Cardiac fibroblast (primary cell): Measurements from ENCODE around the gene EIPR1.
"Not testable (repeated sequence)": the region's sequence is repeated elsewhere in the genome, so short reads cannot be mapped to it uniquely, and the experiment has no call there.

ENCODE experiments used
- DNase-seq, 2 donors: peaks; one replicate each; pipeline versions ENCODE4 v3.0.0 to v3.0.0-alpha.2; 2010; ENCODE audit warnings: low read depth in 2 of 2
- H3K4me3 ChIP-seq, 2 donors: replicated peaks in 1 of 2; 1 replicate in 1 of 2; 2 replicates in 1 of 2; pipeline ENCODE4 v1.5.1; 2011; ENCODE audit warnings: low read depth in 2 of 2, low read length in 2 of 2, mild to moderate bottlenecking in 2 of 2, moderate library complexity in 1 of 2
- TF ChIP-seq, protein P1 (sequence below): IDR thresholded peaks from one replicate; pipeline ENCODE4 v1.5.1; 2011; ENCODE audit warnings: low read depth, mild to moderate bottlenecking, low read length, inconsistent platforms

EIPR1 gene

DNA sequence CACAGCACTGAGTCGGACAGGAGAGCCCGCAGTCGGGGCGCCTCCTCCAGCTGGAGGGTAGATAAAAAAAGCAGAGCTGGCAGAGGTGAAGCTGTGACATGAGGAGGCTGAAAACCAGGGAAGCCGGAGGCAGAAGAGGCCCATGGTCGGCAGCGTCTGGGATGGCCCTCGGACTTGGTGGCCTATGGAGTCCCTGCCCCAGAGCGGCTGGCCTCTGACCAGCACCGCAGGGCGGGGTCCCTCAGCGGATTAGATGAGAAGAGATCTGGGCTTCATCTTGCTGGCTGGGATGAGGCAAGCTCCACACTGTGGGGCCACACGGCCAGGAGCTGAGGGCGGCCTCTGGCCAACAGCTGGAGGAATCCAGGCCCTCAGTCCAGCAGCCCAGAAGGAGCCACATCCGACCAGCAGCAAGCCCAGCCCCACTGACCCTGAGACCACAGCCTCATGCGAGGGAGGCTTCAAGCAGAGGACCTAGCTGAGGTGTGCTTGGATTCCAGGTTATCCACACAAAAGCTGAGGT lies 174.1 kb downstream of the EIPR1 start:
- no peak for DNase-seq
- TF ChIP-seq, protein P1, sequence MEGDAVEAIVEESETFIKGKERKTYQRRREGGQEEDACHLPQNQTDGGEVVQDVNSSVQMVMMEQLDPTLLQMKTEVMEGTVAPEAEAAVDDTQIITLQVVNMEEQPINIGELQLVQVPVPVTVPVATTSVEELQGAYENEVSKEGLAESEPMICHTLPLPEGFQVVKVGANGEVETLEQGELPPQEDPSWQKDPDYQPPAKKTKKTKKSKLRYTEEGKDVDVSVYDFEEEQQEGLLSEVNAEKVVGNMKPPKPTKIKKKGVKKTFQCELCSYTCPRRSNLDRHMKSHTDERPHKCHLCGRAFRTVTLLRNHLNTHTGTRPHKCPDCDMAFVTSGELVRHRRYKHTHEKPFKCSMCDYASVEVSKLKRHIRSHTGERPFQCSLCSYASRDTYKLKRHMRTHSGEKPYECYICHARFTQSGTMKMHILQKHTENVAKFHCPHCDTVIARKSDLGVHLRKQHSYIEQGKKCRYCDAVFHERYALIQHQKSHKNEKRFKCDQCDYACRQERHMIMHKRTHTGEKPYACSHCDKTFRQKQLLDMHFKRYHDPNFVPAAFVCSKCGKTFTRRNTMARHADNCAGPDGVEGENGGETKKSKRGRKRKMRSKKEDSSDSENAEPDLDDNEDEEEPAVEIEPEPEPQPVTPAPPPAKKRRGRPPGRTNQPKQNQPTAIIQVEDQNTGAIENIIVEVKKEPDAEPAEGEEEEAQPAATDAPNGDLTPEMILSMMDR: no peak
- H3K4me3 ChIP-seq: no peak overlapping the region

DNA sequence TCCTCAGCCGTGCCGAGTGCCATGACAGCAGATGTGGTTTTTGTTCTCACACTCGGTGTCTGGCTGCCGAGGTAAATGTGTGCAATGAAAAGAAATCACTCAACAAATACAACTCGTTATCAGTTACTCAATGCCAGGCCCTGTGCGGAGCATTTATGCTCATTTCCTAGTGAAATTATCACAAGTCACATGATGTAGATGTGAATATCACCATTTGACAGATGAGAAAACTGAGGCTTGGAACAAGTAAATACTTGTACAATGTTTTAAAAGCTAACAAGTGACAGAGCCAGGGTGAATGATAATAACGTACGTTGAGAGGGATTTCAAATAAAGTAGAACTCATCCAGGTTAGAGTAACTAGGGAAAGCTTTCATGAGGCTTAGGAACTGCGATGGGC lies 174.7 kb downstream of the EIPR1 start:
- no peak for DNase-seq
- TF ChIP-seq, protein P1: no peak

DNA sequence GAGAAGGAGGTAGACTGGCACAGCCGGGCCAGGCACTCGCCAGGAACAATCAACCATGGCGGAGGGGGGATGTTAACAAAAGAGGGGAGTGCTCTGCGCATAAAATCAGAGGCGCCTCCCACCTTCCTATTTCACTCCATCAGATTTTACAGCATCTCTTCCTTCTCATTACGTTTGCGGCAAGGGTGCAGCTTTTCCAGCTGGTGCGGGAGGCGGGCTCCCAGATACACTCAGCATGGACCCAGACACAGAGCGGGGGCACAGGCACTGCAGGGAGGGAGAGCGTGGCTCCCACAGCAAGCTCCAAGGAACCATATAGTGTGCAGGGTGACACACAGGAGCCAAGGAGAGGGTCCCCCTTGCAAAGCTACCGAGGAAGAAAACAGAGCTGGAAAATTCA lies 176.3 kb downstream of the EIPR1 start:
- H3K4me3 ChIP-seq: no peak overlapping the region
- DNase-seq: no peak
- TF ChIP-seq, protein P1: no peak

More for the DNA sequence above, 174.7 kb downstream of the EIPR1 start:
- no peak overlapping the region for H3K4me3 ChIP-seq

DNA sequence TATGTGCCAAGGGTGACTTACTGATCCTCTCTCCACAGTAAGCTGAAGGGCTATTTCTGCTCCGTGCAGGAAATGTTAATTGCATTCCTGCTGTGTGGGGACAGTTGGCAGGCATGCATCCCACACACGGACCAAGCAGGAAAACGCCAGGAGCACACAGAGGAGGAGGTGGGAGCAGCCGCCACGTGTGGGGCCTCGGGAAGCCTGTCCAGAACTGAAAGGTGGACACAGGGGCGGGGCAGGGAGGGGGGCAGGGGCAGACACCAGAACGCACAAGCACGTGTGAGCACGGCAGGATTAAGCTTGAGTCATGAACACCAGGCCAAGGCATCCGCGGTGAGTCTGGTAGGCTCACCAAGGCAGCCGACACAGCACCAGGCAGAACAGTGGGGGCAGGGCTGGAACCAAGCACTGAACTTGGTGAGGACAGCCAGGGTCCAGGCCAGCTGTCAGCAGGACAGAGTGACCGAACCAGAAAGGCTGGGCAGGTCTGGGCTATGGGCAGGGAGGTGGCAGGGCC lies 177.1 kb downstream of the EIPR1 start:
- TF ChIP-seq, protein P1: no peak
- no peak for DNase-seq
- no peak overlapping the region for H3K4me3 ChIP-seq

DNA sequence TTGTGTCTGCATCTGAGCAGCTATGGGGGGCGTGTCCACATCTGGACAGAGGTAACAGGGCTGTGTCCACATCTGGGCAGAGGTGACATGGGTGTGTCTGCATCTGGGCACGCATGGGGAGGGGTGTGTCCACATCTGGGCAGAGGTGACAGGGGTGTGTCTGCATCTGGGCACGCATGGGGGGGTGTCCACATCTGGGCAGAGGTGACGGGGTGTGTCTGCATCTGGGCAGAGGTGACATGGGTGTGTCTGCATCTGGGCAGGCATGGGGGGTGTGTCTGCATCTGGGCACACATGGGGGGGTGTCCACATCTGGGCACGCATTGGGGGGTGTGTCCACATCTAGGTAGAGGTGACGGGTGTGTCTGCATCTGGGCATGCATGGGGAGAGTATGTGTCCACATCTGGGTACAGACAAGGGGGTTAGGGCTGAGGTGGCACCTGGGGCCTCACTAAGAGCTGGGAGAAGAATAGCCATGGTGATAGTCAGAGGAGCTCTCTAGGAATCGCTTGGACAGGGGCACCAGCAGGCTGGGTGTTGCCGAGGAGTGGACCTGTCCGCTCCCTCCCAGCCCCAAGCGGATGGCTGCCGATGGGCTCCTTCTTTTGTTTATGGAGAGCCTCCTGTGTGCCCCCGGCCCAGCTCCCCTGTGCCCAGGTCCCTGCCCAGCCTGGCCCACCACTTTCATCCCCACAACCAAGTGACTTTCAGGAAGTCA lies 177.8 kb downstream of the EIPR1 start:
- TF ChIP-seq, protein P1: no peak
- no peak overlapping the region for H3K4me3 ChIP-seq
- DNase-seq: no peak

DNA sequence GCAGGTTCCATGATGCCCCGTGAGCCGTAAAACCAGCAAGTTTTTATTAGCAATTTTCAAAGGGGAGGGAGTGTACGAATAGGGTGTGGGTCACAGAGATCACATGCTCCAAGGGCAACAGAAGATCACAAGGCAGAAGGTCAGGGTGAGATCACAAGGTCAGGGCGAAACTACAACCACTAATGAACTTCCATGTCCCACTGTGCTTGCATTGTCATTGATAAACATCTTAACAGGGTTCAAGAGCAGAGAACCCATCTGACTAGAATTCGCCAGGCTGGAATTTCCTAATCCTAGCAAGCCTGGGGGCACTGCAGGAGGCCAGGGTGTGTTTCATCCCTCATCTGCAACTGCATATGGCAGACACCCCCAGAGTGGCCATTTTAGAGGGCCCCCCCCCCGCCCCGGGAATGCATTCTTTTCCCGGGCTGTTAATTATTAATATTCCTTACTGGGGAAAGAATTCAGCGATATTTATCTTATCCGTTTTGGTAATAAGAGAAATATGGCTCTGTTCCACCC lies 178.9 kb downstream of the EIPR1 start:
- DNase-seq, H3K4me3 ChIP-seq: not testable (repeated sequence)

DNA sequence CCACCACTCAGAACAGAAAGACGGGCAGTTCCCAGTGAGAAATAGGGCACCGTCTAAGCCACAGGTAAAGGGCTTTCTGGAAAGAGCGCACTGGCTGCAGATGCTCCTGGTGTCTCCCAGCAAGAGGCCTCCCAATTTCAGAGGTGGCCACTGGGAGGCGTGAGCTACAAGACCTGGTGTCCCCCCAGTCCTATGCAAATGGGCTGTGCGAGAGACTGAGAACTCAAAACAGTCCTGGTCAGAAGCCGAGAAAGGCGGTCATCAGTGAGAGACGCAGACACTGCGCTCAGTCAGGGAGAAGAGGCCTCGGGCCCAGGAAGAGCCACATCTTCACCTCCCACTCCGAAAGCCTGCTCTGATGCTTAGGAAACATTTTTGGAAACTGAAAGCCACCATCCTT lies 179.5 kb downstream of the EIPR1 start:
- DNase-seq: no peak
- TF ChIP-seq, protein P1: no peak
- no peak overlapping the region for H3K4me3 ChIP-seq
